Duodenal mucosa (tissue), 2 donors: ENCODE data around the gene ENOX2.

ENCODE experiments used
- H3K27ac ChIP-seq: one replicate; pipeline ENCODE4 v1.7.0; 2013; ENCODE audit warnings: low read depth, low read length
- H3K27me3 ChIP-seq, 2 donors: one replicate each; pipeline ENCODE4 v1.7.0; 2013; ENCODE audit warnings: low read length in 2 of 2, control low read depth in 1 of 2; ENCODE audit not compliant: insufficient read depth in 2 of 2, control insufficient read depth in 1 of 2
- H3K36me3 ChIP-seq, 2 donors: one replicate each; pipeline ENCODE4 v1.7.0; 2013; ENCODE audit warnings: low read length in 2 of 2, control low read depth in 1 of 2; ENCODE audit not compliant: insufficient read depth in 2 of 2, control insufficient read depth in 1 of 2
- H3K4me1 ChIP-seq, 2 donors: one replicate each; pipeline ENCODE4 v1.7.0; 2013; ENCODE audit warnings: low read length in 2 of 2, control low read depth in 1 of 2; ENCODE audit not compliant: insufficient read depth in 2 of 2, control insufficient read depth in 1 of 2
- H3K4me3 ChIP-seq, 2 donors: one replicate each; pipeline ENCODE4 v1.7.0; 2013; ENCODE audit warnings: low read length in 2 of 2, low read depth in 1 of 2
- H3K9ac ChIP-seq, 2 donors: one replicate each; pipeline ENCODE4 v1.7.0; 2013; ENCODE audit warnings: low read length in 2 of 2, low read depth in 1 of 2
- H3K9me3 ChIP-seq, 2 donors: one replicate each; pipeline ENCODE4 v1.7.0; 2013; ENCODE audit warnings: low read length in 2 of 2, control low read depth in 1 of 2; ENCODE audit not compliant: control insufficient read depth in 1 of 2

ENOX2 gene

DNA sequence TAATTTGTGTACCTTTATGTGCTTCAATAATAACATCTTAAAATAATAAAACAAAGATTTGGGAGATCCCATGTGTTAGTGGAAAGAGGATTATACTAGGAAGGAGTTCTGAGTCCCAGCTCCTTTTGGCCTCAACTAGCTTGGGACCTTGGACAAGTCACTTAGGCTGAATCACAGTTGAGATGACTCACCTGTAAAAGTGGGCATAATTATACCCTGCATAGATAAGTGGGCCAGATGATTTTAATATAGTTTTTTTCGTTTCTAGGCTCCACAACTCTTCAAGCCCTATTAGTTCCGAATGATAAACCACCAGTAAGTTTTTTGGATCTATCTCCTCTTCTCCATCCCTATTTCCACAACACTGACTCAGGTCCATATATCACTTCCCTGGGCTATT lies 131.8 kb downstream of the ENOX2 start:
- Histone ChIP-seq H3K4me3 (no peak overlapping the region), H3K27me3 (no peaks in the 10 kb centered on the region), H3K36me3 (no peaks in the 10 kb centered on the region), H3K27ac (no peak overlapping the region), H3K4me1 (no peaks in the 10 kb centered on the region), H3K9me3 (no peaks in the 10 kb centered on the region), H3K9ac (no peak overlapping the region)

DNA sequence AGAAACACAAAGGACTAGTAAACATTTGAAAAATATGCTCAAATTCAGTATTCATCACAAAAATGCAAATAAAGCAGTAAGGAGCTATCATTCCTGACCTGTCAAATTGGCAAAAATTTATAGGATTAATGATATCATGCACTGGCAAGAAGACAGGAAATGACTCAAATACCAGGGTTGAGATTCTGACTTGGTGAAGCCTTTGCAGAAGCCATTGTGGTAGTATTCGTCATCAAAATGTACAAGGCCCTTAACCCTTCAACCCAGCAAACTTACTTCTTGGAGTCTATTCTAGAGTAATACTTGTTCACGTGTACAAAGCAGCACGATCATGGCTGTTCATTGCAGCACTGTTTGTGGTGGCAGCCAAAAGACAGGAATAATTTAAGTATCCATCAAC lies 132.4 kb downstream of the ENOX2 start:
- Histone ChIP-seq H3K9ac (no peak overlapping the region), H3K4me1 (no peaks in the 10 kb centered on the region), H3K27me3 (no peaks in the 10 kb centered on the region), H3K4me3 (no peak overlapping the region), H3K36me3 (no peaks in the 10 kb centered on the region), H3K27ac (no peak overlapping the region), H3K9me3 (no peaks in the 10 kb centered on the region)

DNA sequence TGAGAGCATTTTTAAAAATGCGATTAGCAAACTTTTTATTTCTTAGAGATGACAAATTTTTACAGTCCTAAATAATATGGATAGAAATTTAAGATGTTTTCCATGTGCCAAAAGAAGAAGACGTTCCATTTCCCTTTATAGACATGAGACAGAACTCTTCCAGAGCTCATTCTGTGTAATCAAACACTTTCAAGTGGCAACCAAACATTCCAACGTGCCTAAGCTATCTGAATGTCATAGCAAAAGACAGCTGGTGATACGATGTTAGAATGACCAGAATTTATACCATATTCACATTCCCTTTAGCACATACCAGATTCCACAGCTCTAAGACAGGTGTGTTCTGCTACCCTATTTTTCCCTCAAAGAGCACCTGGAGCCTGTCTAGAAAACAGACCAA lies 133.2 kb downstream of the ENOX2 start:
- H3K4me3 ChIP-seq: no peak overlapping the region
- H3K9me3 ChIP-seq: no peaks in the 10 kb centered on the region
- H3K36me3 ChIP-seq: no peaks in the 10 kb centered on the region
- no peak overlapping the region for H3K27ac ChIP-seq
- no peak overlapping the region for H3K9ac ChIP-seq
- no peaks in the 10 kb centered on the region for H3K4me1 ChIP-seq
- no peaks in the 10 kb centered on the region for H3K27me3 ChIP-seq

DNA sequence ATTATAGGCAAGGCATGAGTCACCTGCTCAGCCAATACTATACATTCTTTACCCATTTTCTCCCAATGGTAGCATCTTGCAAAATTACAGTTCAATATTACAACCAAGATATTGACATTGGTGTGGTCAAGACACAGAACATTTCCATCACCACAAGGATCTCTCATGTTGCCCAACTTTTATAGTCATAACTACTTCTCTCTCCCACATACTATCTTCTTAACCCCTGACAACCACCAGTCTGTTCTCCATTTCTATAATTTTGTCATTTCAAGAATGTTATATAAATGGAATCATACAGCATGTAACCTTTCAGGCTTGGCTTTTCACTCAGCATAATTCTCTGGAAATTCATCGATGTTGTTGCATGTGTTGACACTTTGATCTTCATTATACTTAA lies 144.9 kb downstream of the ENOX2 start:
- Histone ChIP-seq H3K27me3 (no peaks in the 10 kb centered on the region), H3K36me3 (no peaks in the 10 kb centered on the region)

DNA sequence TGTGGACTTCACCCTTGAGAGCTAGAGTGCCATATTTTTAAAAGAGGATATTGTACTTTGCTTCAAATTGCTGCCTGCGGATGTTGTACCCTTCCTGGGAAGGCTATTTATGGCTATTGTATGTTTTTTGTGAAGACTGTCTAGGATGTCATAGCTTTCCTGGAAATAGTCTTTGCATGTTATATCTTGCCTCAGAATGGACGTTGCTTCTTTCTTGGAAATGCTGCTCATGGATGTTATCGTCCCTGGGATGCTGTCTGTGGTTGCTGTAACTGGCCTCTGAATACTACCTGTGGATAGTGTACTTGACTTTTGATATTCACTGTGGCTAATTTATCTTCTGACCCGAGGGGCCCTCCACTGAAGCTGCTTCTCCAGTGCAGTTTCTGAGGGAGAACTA lies 146.8 kb downstream of the ENOX2 start:
- H3K4me1 ChIP-seq: no peaks in the 10 kb centered on the region
- H3K9me3 ChIP-seq: no peaks in the 10 kb centered on the region
- no peak overlapping the region for H3K9ac ChIP-seq
- H3K4me3 ChIP-seq: no peak overlapping the region
- H3K36me3 ChIP-seq: no peaks in the 10 kb centered on the region
- no peak overlapping the region for H3K27ac ChIP-seq
- H3K27me3 ChIP-seq: no peaks in the 10 kb centered on the region

More for the DNA sequence above, 144.9 kb downstream of the ENOX2 start:
- H3K9me3 ChIP-seq: no peaks in the 10 kb centered on the region
- H3K4me3 ChIP-seq: no peak overlapping the region
- no peak overlapping the region for H3K27ac ChIP-seq
- no peak overlapping the region for H3K9ac ChIP-seq
- no peaks in the 10 kb centered on the region for H3K4me1 ChIP-seq

DNA sequence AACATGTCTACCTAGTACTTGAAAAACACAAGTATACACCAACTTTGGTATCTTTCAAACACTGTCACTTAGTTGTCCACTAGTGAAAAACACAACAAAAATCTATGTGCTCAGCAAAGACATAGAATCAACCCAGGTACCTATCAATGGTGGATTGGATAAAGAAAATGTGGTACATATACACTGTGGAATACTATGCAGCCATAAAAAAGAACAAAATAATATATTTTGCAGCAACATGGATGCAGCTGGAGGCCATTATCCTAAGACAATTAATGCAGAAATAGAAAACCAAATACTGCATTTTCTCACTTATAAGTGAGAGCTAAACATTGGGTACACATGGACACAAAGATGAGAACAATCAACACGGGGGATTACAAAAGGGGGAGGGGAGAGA lies 148.7 kb downstream of the ENOX2 start:
- no peak overlapping the region for H3K9ac ChIP-seq
- no peaks in the 10 kb centered on the region for H3K27me3 ChIP-seq
- no peaks in the 10 kb centered on the region for H3K9me3 ChIP-seq
- H3K36me3 ChIP-seq: no peaks in the 10 kb centered on the region
- H3K27ac ChIP-seq: no peak overlapping the region
- no peak overlapping the region for H3K4me3 ChIP-seq
- H3K4me1 ChIP-seq: no peaks in the 10 kb centered on the region

DNA sequence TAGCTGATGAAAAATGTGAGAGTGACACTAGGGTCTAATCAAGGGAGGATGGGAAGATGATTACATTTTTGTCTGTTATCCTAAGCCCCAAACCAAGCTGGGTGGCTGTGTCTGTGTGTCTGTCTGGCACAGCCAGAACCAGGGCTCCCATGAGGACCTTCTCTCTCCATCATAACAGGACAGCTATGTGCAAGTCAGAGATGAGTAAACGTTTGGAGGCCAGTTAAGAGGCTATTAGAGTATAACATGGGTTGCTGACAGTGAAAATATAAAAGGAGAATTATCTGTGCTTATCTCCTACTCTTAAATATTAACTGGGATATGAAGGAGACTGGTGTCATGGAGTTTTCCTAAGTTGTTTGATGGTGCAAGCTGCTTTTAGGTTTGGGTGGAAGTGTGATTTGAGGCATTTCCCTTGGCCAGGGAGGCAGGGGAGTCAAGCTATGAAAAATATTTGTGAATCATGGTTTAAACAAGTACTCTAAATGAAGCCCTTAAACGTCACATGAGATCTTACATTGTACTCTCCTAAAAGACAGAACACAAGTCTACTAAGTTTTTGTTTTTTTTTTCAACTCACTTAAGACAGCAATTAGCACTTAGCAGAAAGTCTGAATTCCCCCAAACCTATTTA lies 156.2 kb downstream of the ENOX2 start:
- no peak overlapping the region for H3K4me3 ChIP-seq
- no peaks in the 10 kb centered on the region for H3K27me3 ChIP-seq
- H3K9me3 ChIP-seq: no peaks in the 10 kb centered on the region
- no peak overlapping the region for H3K9ac ChIP-seq
- H3K4me1 ChIP-seq: no peaks in the 10 kb centered on the region
- no peaks in the 10 kb centered on the region for H3K36me3 ChIP-seq
- no peak overlapping the region for H3K27ac ChIP-seq

DNA sequence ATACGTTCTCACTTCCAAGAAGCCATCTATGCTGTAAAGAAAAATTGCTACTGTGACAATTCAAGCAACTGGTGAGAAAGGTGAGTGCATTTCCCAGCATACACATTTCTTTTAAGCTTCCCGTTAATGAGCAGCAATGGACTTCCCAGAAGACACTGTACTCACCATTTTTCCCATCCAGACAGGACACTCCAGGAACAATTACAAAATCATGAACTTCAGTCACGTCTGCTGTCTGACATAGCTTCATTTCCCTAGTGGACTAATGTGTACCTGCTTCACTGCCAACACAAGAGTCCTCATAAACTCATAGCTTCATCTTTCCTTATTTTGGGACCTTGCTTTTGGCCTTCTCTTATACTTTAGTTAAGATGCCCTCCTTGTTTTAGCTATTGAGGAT lies 156.9 kb downstream of the ENOX2 start:
- no peak overlapping the region for H3K27ac ChIP-seq
- no peaks in the 10 kb centered on the region for H3K36me3 ChIP-seq

DNA sequence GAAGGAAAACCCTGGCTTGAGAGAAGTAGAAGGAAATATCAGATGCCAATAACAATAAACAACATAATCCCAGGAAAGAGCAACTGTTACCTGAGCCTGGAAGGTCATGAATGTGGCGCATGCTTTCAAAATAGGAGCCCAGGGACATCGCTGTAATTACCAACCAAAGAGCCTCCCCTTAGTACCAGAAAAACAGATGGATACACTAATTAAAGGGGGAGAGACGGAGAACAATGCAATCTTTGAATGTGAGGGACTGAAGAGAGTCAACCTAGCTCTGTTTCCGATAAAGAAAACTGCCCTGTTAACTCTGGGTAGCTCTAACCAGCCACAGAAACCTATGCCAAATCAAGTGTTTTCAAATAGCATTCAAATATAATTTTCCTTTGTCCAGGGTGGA lies 161.4 kb downstream of the ENOX2 start:
- no peaks in the 10 kb centered on the region for H3K27me3 ChIP-seq
- no peaks in the 10 kb centered on the region for H3K9me3 ChIP-seq
- H3K36me3 ChIP-seq: no peaks in the 10 kb centered on the region
- H3K27ac ChIP-seq: no peak overlapping the region
- H3K4me1 ChIP-seq: no peaks in the 10 kb centered on the region
- no peak overlapping the region for H3K4me3 ChIP-seq
- no peak overlapping the region for H3K9ac ChIP-seq

More for the DNA sequence above, 156.9 kb downstream of the ENOX2 start:
- Histone ChIP-seq H3K27me3 (no peaks in the 10 kb centered on the region), H3K4me1 (no peaks in the 10 kb centered on the region), H3K9me3 (no peaks in the 10 kb centered on the region), H3K4me3 (no peak overlapping the region), H3K9ac (no peak overlapping the region)

DNA sequence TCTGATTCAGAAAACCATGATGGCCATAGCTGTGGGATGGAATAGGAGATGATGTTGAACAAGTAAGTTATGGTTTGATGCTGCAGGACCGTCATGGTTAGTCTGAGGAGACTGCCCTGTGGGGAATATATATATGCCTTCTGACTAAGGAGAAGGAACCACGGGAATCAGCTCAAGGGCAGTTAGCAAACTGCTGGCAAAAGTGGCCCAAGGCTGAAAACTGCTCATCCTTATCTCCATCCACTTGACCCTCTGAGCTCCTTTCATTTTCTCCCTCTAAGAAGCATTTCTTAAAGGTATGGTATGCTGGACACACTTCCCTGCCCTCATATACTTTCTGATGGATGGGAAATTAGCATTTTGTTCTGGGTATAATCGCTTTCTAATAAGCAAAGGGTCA lies 161.9 kb downstream of the ENOX2 start:
- H3K9ac ChIP-seq: no peak overlapping the region
- H3K4me3 ChIP-seq: no peak overlapping the region
- H3K36me3 ChIP-seq: no peaks in the 10 kb centered on the region
- no peaks in the 10 kb centered on the region for H3K27me3 ChIP-seq
- no peak overlapping the region for H3K27ac ChIP-seq
- H3K9me3 ChIP-seq: no peaks in the 10 kb centered on the region
- H3K4me1 ChIP-seq: no peaks in the 10 kb centered on the region
